Calu3 (cell line): ENCODE results near the gene PRICKLE1. TPM values are rescaled to one million over a fixed set of nuclear protein-coding genes. Genes with fewer than 3 reads are reported as not detected.

ENCODE experiments used
- BruUV-seq: library from RNA; stranded (reverse); fragments of 400-500 nt; replicated peaks from 2 replicates; lab custom pipeline; 2021; lab: Mats Ljungman, UMichigan
- CTCF ChIA-PET: fragments of 300-600 bp; sonication (Branson Sonifier 250); formaldehyde crosslinking; loops from one replicate; lab custom pipeline; 2022; ENCODE audit warnings: antibody characterized with exemption; lab: Charles Lee
- DNase-seq: peaks from one replicate; pipeline ENCODE4 v3.0.0; 2022
- H3K27ac Mint-ChIP-seq: one replicate; pipeline ENCODE4 v1.8.0; 2022; ENCODE audit warnings: mixed read lengths; ENCODE audit not compliant: unreplicated experiment
- H3K27me3 Mint-ChIP-seq: one replicate; pipeline ENCODE4 v1.8.0; 2022; ENCODE audit warnings: mixed read lengths; ENCODE audit not compliant: unreplicated experiment
- H3K36me3 Mint-ChIP-seq: one replicate; pipeline ENCODE4 v1.8.0; 2022; ENCODE audit warnings: mild to moderate bottlenecking, moderate library complexity, mixed read lengths; ENCODE audit not compliant: insufficient read depth, unreplicated experiment
- H3K4me1 Mint-ChIP-seq: one replicate; pipeline ENCODE4 v1.8.0; 2022; ENCODE audit warnings: mild to moderate bottlenecking, low read depth, mixed read lengths; ENCODE audit not compliant: unreplicated experiment
- H3K4me3 Mint-ChIP-seq: one replicate; pipeline ENCODE4 v1.8.0; 2022; ENCODE audit warnings: mild to moderate bottlenecking, low read depth, moderate library complexity, mixed read lengths; ENCODE audit not compliant: unreplicated experiment
- H3K9me3 Mint-ChIP-seq: one replicate; pipeline ENCODE4 v1.8.0; 2022; ENCODE audit warnings: low read depth, mixed read lengths; ENCODE audit not compliant: unreplicated experiment
- CTCF ChIP-seq: fragments of 200-600 bp; IDR thresholded peaks from one replicate; pipeline ENCODE4 v1.8.0; 2022; ENCODE audit warnings: antibody characterized with exemption; ENCODE audit not compliant: unreplicated experiment
- intact Hi-C: fragments of 100-400 bp; cut with micrococcal nuclease; formaldehyde crosslinking; loops from one replicate; pipeline ENCODE4 v1.10.0; 2022; ENCODE audit not compliant: unreplicated experiment
- total RNA-seq: library from RNA; stranded (reverse); gene quantifications from 2 replicates; pipeline ENCODE4 v1.2.3, GENCODE V29; 2022

The PRICKLE1 gene
- total RNA-seq, 1 experiment from 2014 or later = 12.7 TPM

DNA sequence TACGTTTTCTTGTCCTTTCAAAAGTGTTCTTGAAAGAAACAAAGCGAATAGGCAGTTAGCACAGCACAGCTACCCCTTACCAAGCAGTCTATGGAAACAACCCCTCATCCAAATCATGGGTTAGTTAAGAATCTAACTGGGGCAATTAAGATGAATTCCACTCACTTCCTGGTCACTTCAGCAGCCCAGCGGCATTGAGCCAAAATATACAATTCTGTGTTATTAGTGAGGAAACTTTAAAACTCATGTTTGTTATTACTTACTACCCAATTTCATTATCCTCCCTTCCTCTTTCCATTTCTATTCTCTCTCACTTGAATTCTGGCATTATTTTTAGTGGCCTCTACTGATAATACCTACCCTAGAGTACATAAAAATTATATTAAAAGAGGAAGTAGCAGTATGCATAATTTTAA is 142.2 kb downstream of the PRICKLE1 start:
- BruUV-seq = no TSS peak
- CTCF ChIA-PET = no interaction called here
- peaks cover 8% of the 10 kb centered on the region for H3K4me1 Mint-ChIP-seq
- no peak overlapping the region for H3K27ac Mint-ChIP-seq
- intact Hi-C loops = no loop called here
- peaks cover 22% of the 10 kb centered on the region for H3K36me3 Mint-ChIP-seq
- DNase-seq = no peak
- no peaks in the 10 kb centered on the region for H3K9me3 Mint-ChIP-seq
- TF ChIP-seq CTCF = no peak
- no peak overlapping the region for H3K4me3 Mint-ChIP-seq
- H3K27me3 Mint-ChIP-seq = no peaks in the 10 kb centered on the region

DNA sequence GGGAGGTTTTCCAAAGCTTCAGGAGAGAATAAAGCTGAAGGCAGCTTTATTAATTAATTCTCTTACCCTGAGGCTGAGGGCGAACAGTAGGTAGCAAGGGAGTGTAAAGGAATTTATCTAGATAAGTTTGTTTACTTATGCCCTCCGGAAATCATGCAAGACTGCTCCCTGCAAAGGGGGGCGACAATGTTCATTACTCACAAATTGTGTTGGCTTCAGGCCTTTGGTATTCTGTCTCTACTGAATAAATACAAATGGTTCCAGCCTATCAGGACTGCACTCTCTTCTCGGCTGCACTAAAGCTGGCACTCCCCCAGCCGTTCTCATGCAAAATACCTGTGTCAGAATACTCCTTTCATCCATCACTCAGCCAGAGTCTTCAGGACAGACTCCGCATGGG is 142.8 kb downstream of the PRICKLE1 start:
- peaks cover 22% of the 10 kb centered on the region for H3K36me3 Mint-ChIP-seq
- H3K27ac Mint-ChIP-seq = no peak overlapping the region
- BruUV-seq = TSS peak; percentile 18
- H3K9me3 Mint-ChIP-seq = no peaks in the 10 kb centered on the region
- intact Hi-C loops = no loop called here
- no peak overlapping the region for H3K4me3 Mint-ChIP-seq
- no peak for DNase-seq
- H3K27me3 Mint-ChIP-seq = no peaks in the 10 kb centered on the region
- CTCF ChIA-PET = no interaction called here
- H3K4me1 Mint-ChIP-seq = peaks cover 8% of the 10 kb centered on the region
- TF ChIP-seq CTCF = no peak

DNA sequence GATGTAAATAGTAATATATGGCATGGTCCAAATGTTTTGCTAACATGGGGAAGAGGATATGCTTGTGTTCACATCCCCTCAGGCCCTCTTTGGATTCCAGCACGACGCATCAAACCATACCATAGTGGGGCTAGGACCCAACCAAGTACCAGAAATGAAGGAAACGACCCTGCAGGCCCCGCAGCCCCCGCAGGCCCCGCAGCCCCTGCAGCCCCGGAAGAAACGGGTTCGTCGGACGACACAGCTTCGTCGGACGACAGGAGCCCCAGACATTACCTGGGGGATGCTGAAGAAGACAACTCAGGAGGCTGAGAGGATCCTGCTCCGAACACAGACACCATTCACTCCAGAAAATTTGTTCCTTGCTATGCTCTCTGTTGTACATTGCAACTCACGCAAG is 143.7 kb downstream of the PRICKLE1 start:
- intact Hi-C loops = no loop called here
- no TSS peak for BruUV-seq
- H3K4me3 Mint-ChIP-seq = no peak overlapping the region

GRCh38 chr12:42444192-42444943 is 145.2 kb downstream of the PRICKLE1 start:
- DNase-seq = no peak
- Mint-ChIP-seq H3K4me1 (peaks cover 8% of the 10 kb centered on the region), H3K27ac (no peak overlapping the region), H3K27me3 (no peaks in the 10 kb centered on the region), H3K36me3 (peaks cover 19% of the 10 kb centered on the region), H3K4me3 (no peak overlapping the region), H3K9me3 (no peaks in the 10 kb centered on the region)
- intact Hi-C loops = no loop called here
- CTCF ChIA-PET = no interaction called here
- TF ChIP-seq CTCF = no peak
- no TSS peak for BruUV-seq

More for the DNA sequence above, 143.7 kb downstream of the PRICKLE1 start:
- CTCF ChIA-PET = interaction anchor here (0.7 kb wide), 1 partner anchor 15 kb away, joined by 6 read pairs; no protein-coding TSS in a partner anchor
- H3K27me3 Mint-ChIP-seq = no peaks in the 10 kb centered on the region
- TF ChIP-seq CTCF = no peak
- H3K4me1 Mint-ChIP-seq = peaks cover 8% of the 10 kb centered on the region
- no peaks in the 10 kb centered on the region for H3K9me3 Mint-ChIP-seq
- no peak overlapping the region for H3K27ac Mint-ChIP-seq
- H3K36me3 Mint-ChIP-seq = peaks cover 22% of the 10 kb centered on the region
- no peak for DNase-seq
